ENCODE measurements around the gene LYVE1.

GRCh38 chr11:10573028-10573427 is 4.6 kb upstream of the LYVE1 start:
- no peak for TF ChIP-seq RFX5 (IDR thresholded peaks at IDR 0.05; ENCODE audit: low read depth, low read length)
- TF ChIP-seq NONO (IDR thresholded peaks at IDR 0.05), result no peak
- TF ChIP-seq NONO (CRISPR knock-in tag; conservative IDR thresholded peaks at IDR 0.05), result no peak
- TF ChIP-seq YY1 (IDR thresholded peaks at IDR 0.05; ENCODE audit: insufficient read depth, insufficient replicate concordance, low read depth, low read length), result no peak
- TF ChIP-seq ZNF552 (CRISPR knock-in tag; IDR thresholded peaks at IDR 0.05; ENCODE audit: borderline replicate concordance), result no peak

Data from HepG2 (cell line).